SK-N-SH (cell line): ENCODE results near the gene TXNDC11. TPM values are rescaled to one million over a fixed set of nuclear protein-coding genes. Genes with fewer than 3 reads are reported as not detected.

Source experiments
- CTCF ChIA-PET: fragments of 300-600, 350-600 bp; formaldehyde crosslinking; extraction: SDS; loops from one replicate; lab custom pipeline; 2021; lab: Yijun Ruan, JAX
- POLR2A ChIA-PET: fragments of 350-600 bp; sonication (Branson Sonifier 250); formaldehyde crosslinking; extraction: SDS; loops from one replicate; lab custom pipeline; 2020; ENCODE audit warnings: antibody characterized with exemption, inconsistent platforms; lab: Yijun Ruan, JAX
- DNase-seq: peaks from one replicate; pipeline ENCODE4 v3.0.0; 2012
- H2AFZ ChIP-seq: fragments of 200-600 bp; sonication (generic); 2 replicates; pipeline ENCODE4 v1.8.1; 2016; ENCODE audit warnings: antibody characterized with exemption, mild to moderate bottlenecking, low read depth
- H3F3A ChIP-seq: fragments of 200-600 bp; sonication (generic); replicated peaks from 2 replicates; pipeline ENCODE3; 2016; ENCODE audit warnings: antibody characterized with exemption, mild to moderate bottlenecking; ENCODE audit not compliant: insufficient read depth
- H3K27ac ChIP-seq, 2 experiments: fragments of 200-500 bp in 1 of 2; fragments of 200-600 bp in 1 of 2; sonication (Bioruptor generic) in 1 of 2; sonication (generic), shearing (Covaris generic) in 1 of 2; 2 replicates each; pipeline versions ENCODE4 v1.5.1 to v1.6.1; 2014 to 2016; ENCODE audit warnings: low read depth in 2 of 2, inconsistent platforms in 1 of 2, low read length in 1 of 2, mild to moderate bottlenecking in 1 of 2, mixed read lengths in 1 of 2
- H3K27me3 ChIP-seq: fragments of 200-600 bp; sonication (generic), shearing (Covaris generic); 2 replicates; pipeline ENCODE4 v1.6.1; 2016; ENCODE audit warnings: mixed run types; ENCODE audit not compliant: insufficient read depth
- H3K36me3 ChIP-seq, 2 experiments: fragments of 200-500 bp in 1 of 2; fragments of 200-600 bp in 1 of 2; sonication (Bioruptor generic) in 1 of 2; sonication (generic) in 1 of 2; replicated peaks in 1 of 2; 2 replicates each; pipeline versions ENCODE3 to v1.5.1; 2014 to 2016; ENCODE audit warnings: low read length in 1 of 2, mild to moderate bottlenecking in 1 of 2; ENCODE audit not compliant: insufficient read depth in 2 of 2, control insufficient read depth in 1 of 2
- H3K4me1 ChIP-seq, 2 experiments: fragments of 200-500 bp in 1 of 2; fragments of 200-600 bp in 1 of 2; sonication (Bioruptor generic) in 1 of 2; sonication (generic), shearing (Covaris generic) in 1 of 2; 2 replicates each; pipeline versions ENCODE4 v1.5.1 to v1.6.1; 2014 to 2016; ENCODE audit warnings: low read depth in 1 of 2, low read length in 1 of 2, mixed run types in 1 of 2; ENCODE audit not compliant: insufficient read depth in 2 of 2, control insufficient read depth in 1 of 2
- H3K4me2 ChIP-seq: fragments of 200-600 bp; sonication (generic), shearing (Covaris generic); 2 replicates; pipeline ENCODE4 v1.6.1; 2017; ENCODE audit warnings: mixed run types
- H3K4me3 ChIP-seq, 2 experiments: fragments of 200-500 bp in 1 of 2; fragments of 200-600 bp in 1 of 2; sonication (Bioruptor generic) in 1 of 2; sonication (generic), shearing (Covaris generic) in 1 of 2; 2 replicates each; pipeline versions ENCODE4 v1.5.1 to v1.8.1; 2014 to 2016; ENCODE audit warnings: low read depth in 2 of 2, inconsistent platforms in 1 of 2, low read length in 1 of 2, mild to moderate bottlenecking in 1 of 2, mixed read lengths in 1 of 2, moderate library complexity in 1 of 2
- H3K79me2 ChIP-seq: fragments of 200-600 bp; sonication (generic); 2 replicates; pipeline ENCODE4 v1.8.1; 2017; ENCODE audit warnings: mild to moderate bottlenecking; ENCODE audit not compliant: insufficient read depth
- H3K9ac ChIP-seq: fragments of 200-600 bp; sonication (generic); 2 replicates; pipeline ENCODE4 v1.6.1; 2017; ENCODE audit warnings: mixed run types
- H3K9me2 ChIP-seq: fragments of 200-600 bp; sonication (generic); 2 replicates; pipeline ENCODE4 v1.6.1; 2017; ENCODE audit warnings: mixed run types
- H3K9me3 ChIP-seq: fragments of 200-600 bp; sonication (generic); 2 replicates; pipeline ENCODE4 v1.6.1; 2017; ENCODE audit warnings: mixed run types, mild to moderate bottlenecking, moderate library complexity
- H4K20me1 ChIP-seq: fragments of 200-600 bp; sonication (generic); 2 replicates; pipeline ENCODE4 v1.6.1; 2017; ENCODE audit warnings: mild to moderate bottlenecking, mixed run types; ENCODE audit not compliant: insufficient read depth
- ELF1 ChIP-seq: IDR thresholded peaks from 2 replicates; pipeline ENCODE4 v1.4.0; 2012
- POLR2AphosphoS5 ChIP-seq: IDR thresholded peaks from 2 replicates; pipeline ENCODE4 v1.6.1; 2012; ENCODE audit warnings: low read depth, low read length
- RXRA ChIP-seq: IDR thresholded peaks from 2 replicates; pipeline ENCODE4 v1.4.0; 2012; ENCODE audit warnings: low read depth, mild to moderate bottlenecking, borderline replicate concordance
- TCF12 ChIP-seq: IDR thresholded peaks from 2 replicates; pipeline ENCODE4 v1.4.0; 2012
- WGBS: methylation state at CpG from one replicate; pipeline ENCODE4 v1.1.6; 2017; ENCODE audit warnings: low lambda C conversion rate; 5-methylcytosine and 5-hydroxymethylcytosine counted together
- polyA plus RNA-seq, 3 experiments: library from polyadenylated mRNA; depleted of rRNA; stranded (reverse); fragments of >200 nt; gene quantifications; 2 replicates each; pipeline ENCODE4 v1.2.3, GENCODE V29; 2012
- TF ChIP-seq, protein P1 (sequence below): fragments of 200-600 bp; sonication (generic); IDR thresholded peaks from 2 replicates; pipeline ENCODE4 v1.6.1; 2017; ENCODE audit warnings: antibody characterized with exemption, mild to moderate bottlenecking, moderate library complexity
- TF ChIP-seq, protein P2 (sequence below): IDR thresholded peaks from 2 replicates; pipeline ENCODE4 v1.4.0; 2012; ENCODE audit warnings: low read depth
- TF ChIP-seq, protein P3 (sequence below): IDR thresholded peaks from 2 replicates; pipeline ENCODE4 v1.4.0; 2012; ENCODE audit warnings: low read depth, borderline replicate concordance
- TF ChIP-seq, protein P4 (sequence below): IDR thresholded peaks from 2 replicates; pipeline ENCODE4 v1.4.0; 2012; ENCODE audit warnings: low read depth, borderline replicate concordance

Gene TXNDC11
- polyA plus RNA-seq, 1 of the 3 experiments (the other 2 are of a cell fraction): 37.0 TPM

DNA sequence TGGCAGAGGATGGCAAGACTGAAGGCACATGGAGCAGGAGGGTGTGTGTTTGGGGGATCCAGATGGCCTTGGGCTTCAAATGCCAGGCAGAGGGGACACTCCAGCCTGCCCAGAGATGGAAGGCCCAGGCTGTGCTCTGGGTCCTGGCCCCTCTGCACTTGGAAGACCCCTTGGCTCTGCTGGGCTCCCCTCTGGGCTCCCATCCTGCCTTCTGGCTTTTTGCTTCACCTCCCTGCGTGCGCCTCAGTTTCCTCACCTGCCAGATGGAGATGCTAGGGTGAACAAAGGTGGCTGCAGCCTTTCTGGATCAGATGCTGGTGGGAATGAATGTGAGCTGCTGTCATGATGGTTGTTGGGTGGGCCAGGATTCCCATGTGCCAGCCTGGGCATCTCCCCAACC, 71.4 kb downstream of the TXNDC11 start (continued):
- TF ChIP-seq, protein P1, sequence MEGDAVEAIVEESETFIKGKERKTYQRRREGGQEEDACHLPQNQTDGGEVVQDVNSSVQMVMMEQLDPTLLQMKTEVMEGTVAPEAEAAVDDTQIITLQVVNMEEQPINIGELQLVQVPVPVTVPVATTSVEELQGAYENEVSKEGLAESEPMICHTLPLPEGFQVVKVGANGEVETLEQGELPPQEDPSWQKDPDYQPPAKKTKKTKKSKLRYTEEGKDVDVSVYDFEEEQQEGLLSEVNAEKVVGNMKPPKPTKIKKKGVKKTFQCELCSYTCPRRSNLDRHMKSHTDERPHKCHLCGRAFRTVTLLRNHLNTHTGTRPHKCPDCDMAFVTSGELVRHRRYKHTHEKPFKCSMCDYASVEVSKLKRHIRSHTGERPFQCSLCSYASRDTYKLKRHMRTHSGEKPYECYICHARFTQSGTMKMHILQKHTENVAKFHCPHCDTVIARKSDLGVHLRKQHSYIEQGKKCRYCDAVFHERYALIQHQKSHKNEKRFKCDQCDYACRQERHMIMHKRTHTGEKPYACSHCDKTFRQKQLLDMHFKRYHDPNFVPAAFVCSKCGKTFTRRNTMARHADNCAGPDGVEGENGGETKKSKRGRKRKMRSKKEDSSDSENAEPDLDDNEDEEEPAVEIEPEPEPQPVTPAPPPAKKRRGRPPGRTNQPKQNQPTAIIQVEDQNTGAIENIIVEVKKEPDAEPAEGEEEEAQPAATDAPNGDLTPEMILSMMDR: no peak
- no peak for TF ChIP-seq ELF1
- TF ChIP-seq, protein P2, sequence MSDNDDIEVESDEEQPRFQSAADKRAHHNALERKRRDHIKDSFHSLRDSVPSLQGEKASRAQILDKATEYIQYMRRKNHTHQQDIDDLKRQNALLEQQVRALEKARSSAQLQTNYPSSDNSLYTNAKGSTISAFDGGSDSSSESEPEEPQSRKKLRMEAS: no peak
- TF ChIP-seq, protein P3, sequence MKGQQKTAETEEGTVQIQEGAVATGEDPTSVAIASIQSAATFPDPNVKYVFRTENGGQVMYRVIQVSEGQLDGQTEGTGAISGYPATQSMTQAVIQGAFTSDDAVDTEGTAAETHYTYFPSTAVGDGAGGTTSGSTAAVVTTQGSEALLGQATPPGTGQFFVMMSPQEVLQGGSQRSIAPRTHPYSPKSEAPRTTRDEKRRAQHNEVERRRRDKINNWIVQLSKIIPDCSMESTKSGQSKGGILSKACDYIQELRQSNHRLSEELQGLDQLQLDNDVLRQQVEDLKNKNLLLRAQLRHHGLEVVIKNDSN: no peak
- no peak for TF ChIP-seq POLR2AphosphoS5
- no peak for TF ChIP-seq RXRA
- TF ChIP-seq, all 33 proteins: peak for 0

DNA sequence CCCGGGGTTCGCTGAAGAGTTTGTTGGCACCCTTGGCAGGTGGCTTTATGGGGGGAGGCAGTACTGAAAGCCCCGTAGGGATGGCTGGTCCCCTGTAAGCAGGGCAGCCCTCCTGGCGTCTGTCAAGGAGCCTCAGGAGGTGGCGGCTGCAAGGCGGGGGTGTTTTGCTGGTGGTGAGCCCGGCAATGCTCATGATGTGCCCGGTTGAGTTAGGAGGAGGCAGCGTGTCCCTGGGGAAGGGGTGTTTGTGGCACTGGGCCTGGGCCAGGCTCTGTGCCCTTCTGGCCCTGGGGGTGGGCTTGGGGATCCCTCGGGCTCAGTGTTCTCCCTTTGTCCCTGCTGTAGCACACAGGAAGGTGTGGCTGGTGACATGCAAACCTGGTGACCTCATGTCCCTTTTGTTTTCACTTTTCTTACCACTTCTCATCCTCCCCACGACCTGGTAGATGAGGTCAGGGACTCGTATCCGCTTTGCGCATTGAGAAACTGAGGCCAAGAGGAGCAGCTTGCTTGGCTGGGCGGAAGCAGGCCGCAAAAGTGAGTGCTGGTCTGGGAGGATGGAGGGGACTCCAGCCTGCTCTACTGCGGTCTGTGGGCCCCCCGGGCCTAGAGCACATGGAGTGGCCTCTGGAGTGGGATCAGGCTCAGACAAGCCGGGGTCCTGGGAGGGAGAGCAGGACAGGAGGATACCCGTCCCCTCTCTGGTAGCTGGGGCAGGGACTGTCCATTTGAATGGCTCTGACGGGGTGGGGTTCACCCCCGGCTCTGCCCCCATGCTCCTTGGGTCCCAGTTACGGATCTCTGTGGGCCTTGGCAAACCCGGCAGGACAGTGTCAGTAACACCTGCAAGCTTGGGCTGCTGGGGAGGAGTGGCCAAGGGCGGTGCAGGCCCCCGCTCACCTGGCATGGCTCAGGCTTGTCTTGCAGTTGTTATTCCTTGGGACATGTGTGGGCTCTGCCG, 72.2 kb downstream of the TXNDC11 start:
- peaks cover 0 to 23% of the 10 kb centered on the region in 2 experiments; a peak in 1 of 4 replicates for H3K4me1 ChIP-seq
- TF ChIP-seq POLR2AphosphoS5: no peak
- TF ChIP-seq TCF12: no peak
- TF ChIP-seq, protein P4, sequence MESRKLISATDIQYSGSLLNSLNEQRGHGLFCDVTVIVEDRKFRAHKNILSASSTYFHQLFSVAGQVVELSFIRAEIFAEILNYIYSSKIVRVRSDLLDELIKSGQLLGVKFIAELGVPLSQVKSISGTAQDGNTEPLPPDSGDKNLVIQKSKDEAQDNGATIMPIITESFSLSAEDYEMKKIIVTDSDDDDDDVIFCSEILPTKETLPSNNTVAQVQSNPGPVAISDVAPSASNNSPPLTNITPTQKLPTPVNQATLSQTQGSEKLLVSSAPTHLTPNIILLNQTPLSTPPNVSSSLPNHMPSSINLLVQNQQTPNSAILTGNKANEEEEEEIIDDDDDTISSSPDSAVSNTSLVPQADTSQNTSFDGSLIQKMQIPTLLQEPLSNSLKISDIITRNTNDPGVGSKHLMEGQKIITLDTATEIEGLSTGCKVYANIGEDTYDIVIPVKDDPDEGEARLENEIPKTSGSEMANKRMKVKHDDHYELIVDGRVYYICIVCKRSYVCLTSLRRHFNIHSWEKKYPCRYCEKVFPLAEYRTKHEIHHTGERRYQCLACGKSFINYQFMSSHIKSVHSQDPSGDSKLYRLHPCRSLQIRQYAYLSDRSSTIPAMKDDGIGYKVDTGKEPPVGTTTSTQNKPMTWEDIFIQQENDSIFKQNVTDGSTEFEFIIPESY: no peak
- peaks cover 12% of the 10 kb centered on the region for H3F3A ChIP-seq
- no peaks in the 10 kb centered on the region for H3K9me3 ChIP-seq
- ChIA-PET CTCF (interaction anchor here (1.1 kb wide), 1 partner anchor 8 kb away, joined by 3 read pairs; no protein-coding TSS in a partner anchor), POLR2A (no interaction called here)
- no peaks in the 10 kb centered on the region for H3K9me2 ChIP-seq
- peak overlapping the region; percentile 90; the same call in 1 of the 2 replicates for H3K4me2 ChIP-seq
- H3K27me3 ChIP-seq: no peaks in the 10 kb centered on the region
- H3K9ac ChIP-seq: no peak overlapping the region
- H3K27ac ChIP-seq: no peak overlapping the region; a peak in 1 of 4 replicates
- 92% methylated on average over 16 of the region's 27 CpGs for WGBS
- no peaks in the 10 kb centered on the region for H3K36me3 ChIP-seq
- no peak overlapping the region for H2AFZ ChIP-seq
- H3K4me3 ChIP-seq: no peak overlapping the region
- peaks cover 50% of the 10 kb centered on the region for H4K20me1 ChIP-seq
- no peak for DNase-seq
- peaks cover 12% of the 10 kb centered on the region for H3K79me2 ChIP-seq
